Mucosa of stomach (tissue), 1 donor: Measurements from ENCODE around the gene SHPK.
"Not testable (repeated sequence)": the region's sequence is repeated elsewhere in the genome, so short reads cannot be mapped to it uniquely, and the experiment has no call there.

Source experiments
- H3K27me3 ChIP-seq: one replicate; pipeline ENCODE4 v1.7.0; 2013; ENCODE audit warnings: mild to moderate bottlenecking, low read length; ENCODE audit not compliant: control insufficient read depth, insufficient read depth
- H3K36me3 ChIP-seq: one replicate; pipeline ENCODE4 v1.7.0; 2013; ENCODE audit warnings: low read length; ENCODE audit not compliant: control insufficient read depth, insufficient read depth
- H3K4me1 ChIP-seq: one replicate; pipeline ENCODE4 v1.7.0; 2013; ENCODE audit warnings: mild to moderate bottlenecking, low read length; ENCODE audit not compliant: control insufficient read depth, insufficient read depth
- H3K4me3 ChIP-seq: one replicate; pipeline ENCODE4 v1.7.0; 2013; ENCODE audit warnings: low read length
- H3K9ac ChIP-seq: one replicate; pipeline ENCODE4 v1.7.0; 2013; ENCODE audit warnings: mild to moderate bottlenecking, low read length, moderate library complexity
- H3K9me3 ChIP-seq: one replicate; pipeline ENCODE4 v1.7.0; 2013; ENCODE audit warnings: mild to moderate bottlenecking, low read length, moderate library complexity; ENCODE audit not compliant: control insufficient read depth
- donor health status: Pancreatic carcinoma.

The SHPK gene

DNA sequence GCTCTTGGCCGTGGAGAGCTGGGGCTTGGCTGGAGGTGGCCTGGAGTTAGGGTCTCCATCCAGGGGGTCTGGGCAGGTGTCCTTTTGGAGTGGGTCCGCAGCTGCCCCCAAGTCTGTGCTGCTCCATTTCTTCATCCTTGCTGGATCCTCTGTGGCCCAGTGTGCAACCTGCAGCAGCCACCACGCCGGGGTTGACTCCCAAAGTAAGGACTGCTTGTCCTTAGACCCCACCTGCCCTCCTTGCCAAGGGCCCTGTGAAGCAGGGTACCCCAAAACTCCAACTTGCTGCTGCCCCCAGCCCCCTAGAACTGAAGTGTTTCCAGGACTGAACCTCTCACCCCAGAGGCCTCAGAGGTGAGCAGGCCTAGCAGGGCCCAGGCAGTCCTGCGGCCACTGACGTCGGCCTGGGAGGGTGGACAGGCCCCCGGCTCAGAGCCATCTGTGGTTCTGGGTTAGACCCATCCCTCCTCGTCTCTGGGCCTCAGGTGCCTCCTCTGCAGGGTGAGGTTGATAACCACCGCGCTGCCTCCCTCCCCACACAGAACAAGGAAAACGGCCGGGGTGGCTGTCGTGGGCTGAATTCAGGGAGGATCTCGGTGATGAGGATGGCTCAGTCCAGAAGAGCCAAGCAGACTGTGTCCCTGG, 43.7 kb downstream of the SHPK start:
- Histone ChIP-seq H3K27me3 (no peaks in the 10 kb centered on the region), H3K4me1 (no peaks in the 10 kb centered on the region), H3K4me3 (no peak overlapping the region), H3K9me3 (no peaks in the 10 kb centered on the region), H3K9ac (no peak overlapping the region), H3K36me3 (no peaks in the 10 kb centered on the region)

DNA sequence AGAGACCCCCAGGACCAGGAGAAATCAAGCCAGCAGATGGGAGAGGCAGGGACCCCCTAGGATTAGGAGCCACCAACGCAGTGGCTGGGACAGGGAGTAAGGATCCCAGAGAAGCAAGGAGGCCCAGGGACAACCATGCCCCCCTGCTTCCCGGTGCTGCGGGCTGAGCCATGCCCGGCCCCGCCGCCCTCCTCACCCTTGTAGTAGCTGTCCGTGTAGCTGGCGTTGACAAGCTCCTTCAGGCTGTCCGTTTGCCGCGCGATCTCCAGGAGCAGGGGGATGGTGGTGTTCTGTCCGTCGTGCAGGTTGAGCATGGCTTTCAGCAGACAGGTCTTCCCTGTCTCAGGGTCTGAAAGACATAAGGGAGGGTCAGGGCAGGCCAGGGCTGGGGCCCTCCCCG, 45.3 kb downstream of the SHPK start:
- H3K36me3 ChIP-seq, result peaks cover 5% of the 10 kb centered on the region

DNA sequence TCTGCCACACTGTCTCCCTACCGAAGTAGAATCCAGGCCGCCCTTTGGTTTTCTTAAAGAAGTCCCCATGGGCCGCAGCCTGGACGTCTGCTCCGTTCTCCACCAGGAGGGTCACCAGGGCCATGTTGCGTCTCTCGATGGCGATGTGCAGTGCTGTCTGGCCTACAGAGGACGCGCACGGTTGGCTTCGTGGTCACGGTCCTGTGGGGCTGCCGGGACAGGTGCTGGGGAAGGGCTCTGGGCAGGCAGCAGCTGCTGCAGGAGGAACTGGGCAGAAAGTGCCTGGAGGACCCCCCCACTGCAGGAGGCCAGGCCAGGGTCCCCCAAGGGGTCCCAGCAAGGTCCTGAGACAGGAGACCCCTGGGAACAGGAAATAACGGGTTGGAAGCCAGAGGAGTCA, 45.8 kb downstream of the SHPK start:
- H3K27me3 ChIP-seq, result no peaks in the 10 kb centered on the region
- no peaks in the 10 kb centered on the region for H3K4me1 ChIP-seq
- no peak overlapping the region for H3K4me3 ChIP-seq
- peaks cover 5% of the 10 kb centered on the region for H3K36me3 ChIP-seq
- no peaks in the 10 kb centered on the region for H3K9me3 ChIP-seq
- no peak overlapping the region for H3K9ac ChIP-seq

More for the DNA sequence above, 45.3 kb downstream of the SHPK start:
- Histone ChIP-seq H3K4me3 (no peak overlapping the region), H3K9me3 (no peaks in the 10 kb centered on the region), H3K9ac (no peak overlapping the region), H3K27me3 (no peaks in the 10 kb centered on the region), H3K4me1 (no peaks in the 10 kb centered on the region)

DNA sequence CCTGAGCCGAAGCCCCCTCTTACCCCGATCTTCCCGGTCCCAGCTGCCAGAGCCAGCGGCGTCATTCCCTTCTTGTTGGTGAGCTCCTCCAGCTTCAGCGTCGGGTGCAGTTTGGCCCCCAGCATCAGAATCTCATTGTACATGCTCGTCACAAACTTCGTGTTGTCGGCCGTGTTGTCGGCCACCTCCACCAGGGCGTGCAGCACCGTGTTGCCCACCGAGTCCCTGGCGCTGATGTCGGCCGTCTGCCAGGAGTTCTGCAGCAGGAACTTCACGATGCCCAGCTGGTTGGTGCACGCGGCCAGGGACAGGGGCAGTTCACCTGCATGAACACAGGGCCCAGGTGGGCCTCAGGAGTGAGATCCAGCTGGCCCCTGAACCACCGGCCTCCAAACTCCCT, 46.3 kb downstream of the SHPK start:
- H3K36me3 ChIP-seq, result peaks cover 5% of the 10 kb centered on the region
- H3K4me1 ChIP-seq, result no peaks in the 10 kb centered on the region
- H3K9me3 ChIP-seq, result no peaks in the 10 kb centered on the region
- H3K9ac ChIP-seq, result no peak overlapping the region
- H3K4me3 ChIP-seq, result no peak overlapping the region
- no peaks in the 10 kb centered on the region for H3K27me3 ChIP-seq

DNA sequence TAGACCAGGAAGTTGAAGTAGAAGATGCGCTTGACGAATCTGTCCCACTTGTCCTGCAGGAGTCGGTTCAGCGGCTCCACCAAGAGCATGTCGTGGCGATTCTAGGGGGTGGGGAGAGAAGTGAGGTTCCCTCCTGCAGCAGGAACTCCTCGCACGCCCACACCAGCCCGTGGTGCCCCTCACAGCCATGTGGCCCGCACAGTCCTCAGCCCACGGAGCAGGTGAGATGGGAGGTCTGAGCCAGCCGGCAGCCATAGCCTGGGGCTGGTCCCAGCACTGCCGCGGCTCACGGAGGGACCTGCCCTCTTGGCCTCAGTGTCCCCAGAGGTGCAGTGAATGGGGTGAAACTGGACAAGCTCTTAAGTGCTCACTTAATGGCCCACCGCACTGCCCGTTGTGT, 50.2 kb downstream of the SHPK start:
- Histone ChIP-seq H3K36me3 (peaks cover 5% of the 10 kb centered on the region), H3K27me3 (no peaks in the 10 kb centered on the region), H3K4me3 (no peak overlapping the region), H3K9ac (no peak overlapping the region), H3K9me3 (no peaks in the 10 kb centered on the region), H3K4me1 (no peaks in the 10 kb centered on the region)

DNA sequence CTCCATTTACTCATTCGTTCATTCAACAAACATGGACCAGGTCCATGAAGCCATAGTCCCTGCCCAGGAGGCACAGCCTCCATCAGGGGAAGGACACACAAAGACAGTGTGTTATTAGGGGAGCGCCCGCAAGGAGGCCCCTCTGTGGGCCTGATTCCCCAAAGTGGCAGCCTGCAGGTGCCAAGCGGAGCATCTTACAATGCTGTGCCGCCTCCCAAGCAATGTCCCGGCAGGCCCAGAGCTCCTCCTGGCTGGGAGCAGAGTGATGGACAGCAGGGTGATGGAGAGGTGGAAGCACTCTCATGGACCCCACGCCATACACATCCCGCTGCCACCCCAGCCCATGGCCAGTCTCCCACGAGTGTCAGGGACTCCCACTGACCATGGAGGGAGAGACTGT, 52.6 kb downstream of the SHPK start:
- H3K4me1 ChIP-seq, result no peaks in the 10 kb centered on the region
- no peaks in the 10 kb centered on the region for H3K9me3 ChIP-seq
- H3K27me3 ChIP-seq, result no peaks in the 10 kb centered on the region
- H3K4me3 ChIP-seq, result no peak overlapping the region
- peaks cover 5% of the 10 kb centered on the region for H3K36me3 ChIP-seq
- H3K9ac ChIP-seq, result no peak overlapping the region

DNA sequence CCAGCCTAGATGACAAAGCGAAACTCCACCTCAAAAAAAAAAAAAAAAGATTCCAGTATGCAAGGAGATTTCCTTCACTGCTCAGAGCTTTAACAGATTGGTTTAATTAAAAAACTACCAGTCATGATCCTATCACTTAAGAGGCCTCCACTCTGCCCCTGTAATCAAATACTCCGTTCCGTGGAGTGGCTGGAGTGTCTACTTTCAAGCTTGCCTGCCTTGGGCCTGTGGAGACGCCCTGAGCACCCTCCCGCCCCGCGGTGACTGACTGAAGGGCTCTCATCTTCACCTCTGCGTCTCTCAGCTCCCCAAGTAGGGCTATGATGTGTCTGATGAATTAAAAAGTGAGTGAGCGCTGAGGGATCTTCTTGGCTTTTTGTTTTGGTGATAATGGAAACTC, 53.1 kb downstream of the SHPK start:
- H3K4me1 ChIP-seq, result no peaks in the 10 kb centered on the region
- H3K9ac ChIP-seq, result no peak overlapping the region
- peaks cover 5% of the 10 kb centered on the region for H3K36me3 ChIP-seq
- H3K27me3 ChIP-seq, result no peaks in the 10 kb centered on the region
- H3K9me3 ChIP-seq, result no peaks in the 10 kb centered on the region
- no peak overlapping the region for H3K4me3 ChIP-seq

DNA sequence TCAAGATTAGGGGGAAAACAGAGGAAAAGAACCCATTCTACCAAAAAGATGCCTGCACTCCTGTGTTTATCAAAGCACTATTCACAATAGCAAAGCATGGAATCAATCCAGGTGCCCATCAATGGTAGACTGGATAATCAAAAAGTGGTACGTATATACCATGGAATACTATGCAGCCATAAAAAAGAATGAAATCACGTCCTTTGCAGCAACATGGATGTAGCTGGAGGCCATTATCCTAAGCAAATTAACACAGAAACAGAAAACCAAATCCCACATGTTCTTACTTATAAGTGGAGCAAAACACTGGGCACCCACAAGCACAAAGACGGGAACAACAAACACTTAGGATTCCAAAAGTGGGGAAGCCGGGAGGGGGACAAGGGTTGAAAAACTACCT, 57.4 kb downstream of the SHPK start:
- not testable (repeated sequence) for H3K27me3 ChIP-seq

DNA sequence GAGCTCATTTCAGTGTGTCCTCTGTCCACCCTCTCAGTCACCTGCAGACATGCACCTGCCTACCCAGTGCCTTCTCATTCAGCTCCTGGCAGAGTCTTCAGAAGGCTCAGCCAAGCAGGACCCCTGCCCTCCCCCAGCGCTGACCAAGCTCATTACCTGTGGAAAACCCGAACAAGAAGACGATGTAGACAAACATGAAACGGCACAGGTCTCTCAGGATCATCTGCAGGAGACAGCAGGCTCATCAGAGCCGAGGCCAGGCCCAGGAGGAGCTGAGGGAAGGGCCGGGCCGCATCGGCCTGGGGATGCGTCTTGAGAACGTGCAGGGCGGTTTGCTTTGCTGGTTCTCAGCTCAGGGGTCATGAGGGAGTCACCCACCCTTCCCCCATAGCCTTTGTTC, 59.1 kb downstream of the SHPK start:
- no peaks in the 10 kb centered on the region for H3K4me1 ChIP-seq
- H3K27me3 ChIP-seq, result no peaks in the 10 kb centered on the region
- H3K9ac ChIP-seq, result no peak overlapping the region
- no peak overlapping the region for H3K4me3 ChIP-seq
- no peaks in the 10 kb centered on the region for H3K36me3 ChIP-seq
- H3K9me3 ChIP-seq, result no peaks in the 10 kb centered on the region

More for the DNA sequence above, 57.4 kb downstream of the SHPK start:
- not testable (repeated sequence) for H3K36me3 ChIP-seq, H3K4me3 ChIP-seq, H3K9ac ChIP-seq, H3K9me3 ChIP-seq, H3K4me1 ChIP-seq

DNA sequence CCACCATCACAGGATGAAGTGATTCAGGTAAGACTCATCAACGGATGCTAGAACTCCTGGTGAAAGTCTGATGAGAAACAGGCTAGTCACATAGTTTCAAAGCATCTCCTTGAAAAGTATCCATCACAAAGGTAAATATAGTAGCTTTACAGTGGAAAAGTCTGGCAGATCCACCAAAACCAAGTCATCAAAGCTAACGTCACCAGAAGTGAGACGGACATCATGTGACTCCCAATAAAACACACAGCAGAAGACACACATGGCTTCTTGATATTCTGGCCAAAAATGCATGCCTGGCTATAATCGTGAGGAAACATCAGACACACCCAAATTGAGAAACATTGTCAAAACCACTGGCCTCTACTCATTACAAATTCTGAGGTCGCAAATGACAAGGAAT, 60.5 kb downstream of the SHPK start:
- Histone ChIP-seq H3K27me3 (no peaks in the 10 kb centered on the region), H3K36me3 (peaks cover 4% of the 10 kb centered on the region), H3K9me3 (no peaks in the 10 kb centered on the region), H3K4me3 (no peak overlapping the region), H3K4me1 (no peaks in the 10 kb centered on the region), H3K9ac (no peak overlapping the region)

DNA sequence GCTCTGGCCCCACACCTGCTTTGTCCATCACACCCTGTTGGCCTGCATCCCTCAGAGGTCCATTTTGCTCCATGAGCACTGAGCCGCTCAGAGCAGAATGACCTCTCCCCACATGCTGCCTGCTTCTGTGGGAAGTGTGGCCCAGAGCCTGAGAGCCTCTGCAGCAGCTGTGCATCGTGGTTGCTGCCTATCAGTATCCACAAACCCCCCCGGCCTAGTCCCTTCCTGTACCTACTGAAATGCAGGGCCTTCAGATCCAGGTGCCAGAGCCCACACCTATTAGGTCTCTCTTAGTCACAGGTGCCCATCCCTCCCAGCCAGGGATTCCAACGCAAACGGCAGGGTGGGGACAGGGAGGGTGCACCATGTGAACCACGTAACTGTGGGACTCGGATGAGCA, 61.8 kb downstream of the SHPK start:
- peaks cover 4% of the 10 kb centered on the region for H3K36me3 ChIP-seq
- H3K9me3 ChIP-seq, result no peaks in the 10 kb centered on the region

DNA sequence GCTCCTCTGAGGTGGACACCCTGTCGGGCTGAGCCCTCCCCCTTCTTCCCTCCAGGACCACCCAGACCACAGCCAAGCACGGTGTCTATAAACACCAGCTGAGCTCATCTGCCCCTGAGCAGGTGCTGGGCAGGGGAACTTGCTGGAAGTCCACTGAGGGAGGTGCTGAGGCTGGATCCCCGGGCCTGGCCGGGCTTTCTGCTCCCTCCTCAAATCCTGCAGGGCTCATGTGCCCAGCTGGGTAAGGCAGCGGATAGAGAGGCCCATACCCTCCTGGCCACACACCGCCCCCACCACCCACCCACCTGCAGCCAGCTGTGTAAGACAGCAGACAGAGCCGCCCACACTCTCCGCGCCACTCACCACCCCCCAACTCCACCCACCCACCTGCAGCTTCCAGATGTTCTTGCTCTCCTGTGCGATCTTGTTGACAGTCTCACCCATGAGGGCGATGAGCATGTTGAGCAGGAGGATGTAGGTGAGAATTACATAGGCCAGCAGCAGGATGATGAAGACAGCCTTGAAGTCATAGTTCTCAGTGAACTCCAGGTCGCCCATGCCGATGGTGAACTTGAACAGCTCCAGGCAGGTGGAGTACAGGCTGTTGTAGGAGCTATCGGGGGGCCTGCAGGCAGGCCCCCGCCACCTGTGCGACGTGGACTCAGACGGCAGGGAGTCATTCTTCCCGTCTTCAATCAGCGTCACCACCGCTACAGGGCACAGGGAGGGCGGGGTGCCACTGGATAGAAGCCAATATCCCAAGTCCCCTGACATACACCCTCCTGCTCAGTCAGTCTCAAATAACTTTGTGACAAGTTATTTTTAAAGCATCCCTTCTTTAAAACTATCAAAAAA, 62.6 kb downstream of the SHPK start:
- no peaks in the 10 kb centered on the region for H3K27me3 ChIP-seq
- no peaks in the 10 kb centered on the region for H3K9me3 ChIP-seq
- peaks cover 4% of the 10 kb centered on the region for H3K36me3 ChIP-seq
- no peak overlapping the region for H3K4me3 ChIP-seq
- H3K4me1 ChIP-seq, result no peaks in the 10 kb centered on the region
- no peak overlapping the region for H3K9ac ChIP-seq

More for the DNA sequence above, 61.8 kb downstream of the SHPK start:
- Histone ChIP-seq H3K4me3 (no peak overlapping the region), H3K4me1 (no peaks in the 10 kb centered on the region), H3K27me3 (no peaks in the 10 kb centered on the region), H3K9ac (no peak overlapping the region)
